C4-2B (cell line): ENCODE measurements around the gene IL20RB.

Experiments used
- CTCF ChIP-seq: fragments of 450-650 bp; conservative IDR thresholded peaks from 2 replicates; pipeline ENCODE4 v1.5.1; 2017; ENCODE audit warnings: mild to moderate bottlenecking
- ZFX ChIP-seq: fragments of 450-650 bp; IDR thresholded peaks from 2 replicates; pipeline ENCODE4 v1.6.1; 2017

- TF ChIP-seq CTCF: no peak
- TF ChIP-seq ZFX: no peak
Observed at GRCh38 chr3:136958939-136959338, 1.2 kb downstream of the IL20RB start.
